GM12891 (cell line): ENCODE measurements around the gene SMIM30.

Experiments used
- PAX5 ChIP-seq: IDR thresholded peaks from 2 replicates; pipeline ENCODE4 v1.6.1; 2011; ENCODE audit warnings: low read length, moderate library complexity, mild to moderate bottlenecking; ENCODE audit not compliant: insufficient read depth, severe bottlenecking
- POLR2AphosphoS5 ChIP-seq: IDR thresholded peaks from 2 replicates; pipeline ENCODE4 v1.6.1; 2011; ENCODE audit warnings: low read depth, low read length, control low read depth

GRCh38 chr7:113131367-113131766, 13.0 kb upstream of the SMIM30 start:
- no peak for TF ChIP-seq PAX5
- no peak for TF ChIP-seq POLR2AphosphoS5
